Ovary (tissue), 3 donors: ENCODE measurements around the gene TRPV3.

Experiments
- CTCF ChIP-seq, 3 donors: fragments of 450-650 bp in 2 of 3; fragments of 200-600 bp in 1 of 3; IDR thresholded peaks; one replicate each; pipeline versions ENCODE4 v1.5.1 to v1.8.0; 2016 to 2022; ENCODE audit warnings: antibody characterized with exemption in 3 of 3, mild to moderate bottlenecking in 1 of 3
- EP300 ChIP-seq: sonication (generic); formaldehyde crosslinking; IDR thresholded peaks from one replicate; pipeline ENCODE4 v1.6.1; 2017; ENCODE audit warnings: antibody characterized with exemption
- POLR2A ChIP-seq: fragments of 450-650 bp; IDR thresholded peaks from one replicate; pipeline ENCODE4 v1.6.1; 2017; ENCODE audit warnings: antibody characterized with exemption, mild to moderate bottlenecking, moderate library complexity
- donor health status: DM: no; HTN: no; CAD: no.

DNA sequence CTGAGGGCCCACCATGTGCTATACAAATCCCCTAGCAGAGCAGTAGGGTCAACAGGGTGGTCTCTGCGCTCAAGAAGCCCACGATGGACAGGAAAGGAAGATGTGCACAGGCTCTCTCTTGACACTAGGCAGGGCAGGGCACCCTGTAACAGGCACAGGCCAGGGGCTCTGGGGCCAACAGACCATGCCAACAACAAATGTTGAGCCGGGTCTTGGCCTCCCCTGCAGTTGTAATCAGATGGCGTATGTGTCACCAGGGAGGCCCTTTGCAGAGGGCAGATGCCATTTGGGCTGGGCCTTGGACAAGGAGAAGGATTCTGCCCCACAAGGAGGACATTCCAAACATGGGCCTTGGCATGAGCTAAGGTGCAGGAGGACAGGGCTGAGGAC lies 46.3 kb upstream of the TRPV3 start:
- TF ChIP-seq CTCF (IDR thresholded peaks at IDR 0.05) = no peak
- TF ChIP-seq EP300 = no peak
- no peak for TF ChIP-seq POLR2A
